Measurements from ENCODE around the gene CCDC136. TPM values are rescaled to one million over a fixed set of nuclear protein-coding genes. Genes with fewer than 3 reads are reported as not detected.

Gene CCDC136
- total RNA-seq, 1 experiment from 2014 or later = 1.1 TPM

DNA sequence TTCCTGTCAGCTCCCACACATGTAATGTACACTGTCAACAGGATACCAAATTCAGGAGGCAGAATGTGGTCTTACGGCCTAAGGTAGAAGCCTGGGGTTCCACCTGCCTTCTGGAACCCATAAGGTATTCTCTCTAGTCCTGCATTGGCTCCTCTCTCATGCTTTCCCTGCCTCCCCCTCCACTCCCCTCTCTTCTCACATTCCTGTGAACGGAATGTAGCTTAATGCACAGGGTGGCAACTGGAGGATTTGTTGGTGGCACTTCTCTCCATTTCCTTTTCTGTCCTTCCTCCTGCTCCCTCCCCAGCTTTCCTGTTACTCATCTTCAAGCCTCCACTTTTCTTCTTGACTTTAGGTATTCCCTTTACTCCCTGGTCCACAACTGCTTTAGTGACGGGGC, 26.9 kb downstream of the CCDC136 start:
- Histone ChIP-seq H3K9me3 (ENCODE audit: control insufficient read depth, insufficient read depth, low read depth, low read length) (no peaks in the 10 kb centered on the region), H3K36me3 (ENCODE audit: control insufficient read depth, insufficient read depth, low read length) (no peaks in the 10 kb centered on the region), H3K27me3 (ENCODE audit: control insufficient read depth, insufficient read depth, low read length) (peaks cover 28% of the 10 kb centered on the region), H3K27ac (ENCODE audit: low read length) (no peak overlapping the region), H3K4me1 (ENCODE audit: control insufficient read depth, insufficient read depth, low read length) (no peaks in the 10 kb centered on the region), H3K4me3 (ENCODE audit: low read depth in 2 of 2, low read length in 2 of 2) (no peak overlapping the region)
- ChIA-PET POLR2A (no interaction called here), CTCF (interaction anchor here (0.6 kb wide), 1 partner anchor 21 kb away, joined by 3 read pairs; no protein-coding TSS in a partner anchor)
- DNase-seq (ENCODE audit: low read depth, low spot score) (no peak), ATAC-seq (no peak)
- in situ Hi-C loops (cut with HindIII; ENCODE audit: low pct_unique_long_range_greater_than_20kb, low sequenced_read_pairs) = no loop called here
- no peak for TF ChIP-seq REST (IDR thresholded peaks at IDR 0.05; ENCODE audit: insufficient read depth in 1 of 2, low read depth in 2 of 2, low read length in 1 of 2)
- no peak for TF ChIP-seq TCF7L2 (IDR thresholded peaks at IDR 0.05; ENCODE audit: low read depth, low read length)
- no peak for TF ChIP-seq CTCF (IDR thresholded peaks at IDR 0.05)
- no peak for TF ChIP-seq SIN3A (IDR thresholded peaks at IDR 0.05; ENCODE audit: borderline replicate concordance, insufficient read depth, low read depth, low read length)
- TF ChIP-seq POLR2AphosphoS5 (IDR thresholded peaks at IDR 0.05; ENCODE audit: low read depth, low read length) = no peak
- BruUV-seq (replicated peaks) = no TSS peak
- intact Hi-C loops (cut with micrococcal nuclease; ENCODE audit: unreplicated experiment) = no loop called here

- no peak for ATAC-seq
Measured at GRCh38 chr7:128821724-128822123, 30.0 kb downstream of the CCDC136 start.

More at GRCh38 chr7:128821724-128822123, 30.0 kb downstream of the CCDC136 start:
- Histone ChIP-seq H3K9me3 (ENCODE audit: control insufficient read depth, insufficient read depth, low read depth, low read length) (no peaks in the 10 kb centered on the region), H3K4me1 (ENCODE audit: control insufficient read depth, insufficient read depth, low read length) (no peaks in the 10 kb centered on the region), H3K36me3 (ENCODE audit: control insufficient read depth, insufficient read depth, low read length) (no peaks in the 10 kb centered on the region), H3K27ac (ENCODE audit: low read length) (no peak overlapping the region), H3K4me3 (ENCODE audit: low read depth in 2 of 2, low read length in 2 of 2) (no peak overlapping the region), H3K27me3 (ENCODE audit: control insufficient read depth, insufficient read depth, low read length) (peaks cover 20% of the 10 kb centered on the region)
- ChIA-PET CTCF (no interaction called here), POLR2A (no interaction called here)
- TF ChIP-seq CTCF (IDR thresholded peaks at IDR 0.05) = no peak
- TF ChIP-seq REST (IDR thresholded peaks at IDR 0.05; ENCODE audit: insufficient read depth in 1 of 2, low read depth in 2 of 2, low read length in 1 of 2) = no peak
- no peak for TF ChIP-seq SIN3A (IDR thresholded peaks at IDR 0.05; ENCODE audit: borderline replicate concordance, insufficient read depth, low read depth, low read length)
- no peak for TF ChIP-seq TCF7L2 (IDR thresholded peaks at IDR 0.05; ENCODE audit: low read depth, low read length)
- TF ChIP-seq POLR2AphosphoS5 (IDR thresholded peaks at IDR 0.05; ENCODE audit: low read depth, low read length) = no peak
- no peak for DNase-seq (ENCODE audit: low read depth, low spot score)
- BruUV-seq (replicated peaks) = no TSS peak
- intact Hi-C loops (cut with micrococcal nuclease; ENCODE audit: unreplicated experiment) (no loop called here), in situ Hi-C loops (cut with HindIII; ENCODE audit: low pct_unique_long_range_greater_than_20kb, low sequenced_read_pairs) (no loop called here)

Data from Panc1 (cell line).